ENCODE measurements around the gene NEK11.

NEK11 gene

DNA sequence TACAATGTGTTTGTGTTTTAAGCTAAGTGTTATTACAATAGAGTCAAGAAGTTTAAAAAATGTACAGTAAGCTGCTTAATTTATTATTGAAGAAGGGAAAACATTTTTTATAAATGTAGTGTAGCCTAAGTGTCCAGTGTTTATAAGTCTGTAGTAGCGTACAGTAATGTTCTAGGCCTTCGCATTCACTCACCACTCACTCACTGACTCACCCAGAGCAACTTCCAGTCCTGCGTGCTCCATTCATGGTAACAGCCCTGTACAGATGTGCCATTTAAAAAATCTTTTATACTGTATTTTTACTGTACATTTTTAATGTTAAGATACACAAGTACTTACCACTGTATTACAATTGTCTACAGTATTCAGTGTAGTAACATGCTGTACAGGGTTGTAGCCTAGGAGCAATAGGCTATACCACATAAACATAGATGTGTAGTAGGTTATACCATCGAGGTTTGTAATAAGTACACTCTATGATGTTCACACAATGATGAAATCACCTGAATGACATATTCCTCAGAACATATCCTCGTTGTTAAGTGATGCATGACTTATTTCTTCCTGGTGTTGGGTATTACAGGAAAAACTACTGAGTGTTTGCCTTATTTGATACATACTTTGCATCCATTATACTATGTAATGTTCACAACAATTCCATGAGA lies 198.3 kb downstream of the NEK11 start:
- no peak for DNase-seq (ENCODE audit: low spot score)

DNA sequence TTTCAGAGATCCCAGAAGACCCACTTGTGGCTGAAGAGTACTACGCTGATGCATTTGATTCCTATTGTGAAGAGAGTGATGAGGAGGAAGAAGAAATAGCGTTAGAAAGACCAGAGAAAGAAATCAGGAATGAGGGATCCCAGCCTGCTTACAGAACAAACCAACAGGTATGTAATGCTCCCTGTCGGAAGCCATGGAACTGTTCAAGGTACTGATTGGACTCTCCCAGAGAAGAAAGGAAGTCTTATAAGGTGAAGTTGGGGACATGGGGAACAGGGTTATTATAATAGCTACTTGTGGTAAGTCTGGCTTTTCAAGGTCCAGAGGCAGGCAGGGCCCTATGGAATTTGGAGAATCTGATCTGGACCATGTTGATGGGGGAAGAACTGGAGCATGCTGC lies 201.8 kb downstream of the NEK11 start:
- DNase-seq (ENCODE audit: low spot score), result no peak

DNA sequence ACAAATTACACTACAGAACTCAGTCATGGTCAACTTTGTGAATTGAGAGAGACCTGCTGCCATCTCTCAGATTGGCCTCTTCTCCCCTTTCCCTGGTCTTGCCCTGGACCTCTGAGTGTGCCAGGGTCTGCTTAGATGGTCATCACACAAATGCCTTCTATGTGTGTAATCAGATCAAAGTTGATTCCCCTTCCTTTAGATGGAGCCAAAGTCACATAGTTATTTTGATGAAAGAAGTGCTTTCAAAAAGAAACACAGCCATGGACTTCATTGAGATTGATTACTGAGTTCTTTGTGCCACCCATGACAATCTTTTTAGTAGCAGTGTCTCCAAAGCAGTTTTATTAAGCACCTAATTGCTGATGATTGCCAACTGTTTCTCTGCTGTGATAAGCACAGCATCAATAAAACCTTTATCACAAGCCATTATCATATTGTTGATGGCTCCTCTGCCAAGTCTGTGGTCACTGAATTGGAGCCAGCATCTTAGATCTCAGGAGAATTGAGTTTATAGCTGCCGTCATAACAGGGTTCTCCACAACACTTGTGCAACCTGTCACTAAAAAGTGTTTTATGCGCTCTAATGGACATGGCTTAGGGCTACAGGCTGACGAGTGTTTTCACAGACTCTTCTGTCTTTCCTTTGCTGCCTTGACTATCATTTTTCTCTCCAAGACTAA lies 205.2 kb downstream of the NEK11 start:
- no peak for DNase-seq (ENCODE audit: low spot score)

DNA sequence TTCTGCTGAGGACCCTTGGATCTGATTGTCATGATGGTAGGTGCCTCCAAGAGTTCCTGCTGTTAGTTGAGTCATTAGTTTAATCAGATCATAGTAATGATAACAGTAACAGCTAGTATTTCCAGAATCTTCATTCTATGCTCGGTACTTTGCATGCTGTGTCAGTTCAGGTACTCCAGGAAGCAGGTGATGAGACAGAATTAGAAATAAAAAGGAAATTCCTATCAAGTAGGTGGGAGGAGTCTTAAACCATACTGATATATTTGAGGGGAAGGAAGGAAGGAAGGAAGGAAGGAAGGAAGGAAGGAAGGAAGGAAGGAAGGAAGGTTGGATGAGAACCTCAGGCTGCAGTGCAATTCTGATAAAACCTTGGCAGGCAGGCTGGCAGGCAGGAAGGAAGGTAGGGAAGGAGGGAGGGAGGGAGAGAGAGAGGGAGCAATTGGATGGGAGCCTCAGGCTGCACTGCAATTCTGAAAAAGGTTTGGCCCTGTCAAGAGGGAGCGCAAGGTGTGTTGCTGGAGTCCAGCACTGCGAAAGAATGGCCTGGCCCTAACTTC lies 206.1 kb downstream of the NEK11 start:
- DNase-seq (ENCODE audit: low spot score), result no peak

DNA sequence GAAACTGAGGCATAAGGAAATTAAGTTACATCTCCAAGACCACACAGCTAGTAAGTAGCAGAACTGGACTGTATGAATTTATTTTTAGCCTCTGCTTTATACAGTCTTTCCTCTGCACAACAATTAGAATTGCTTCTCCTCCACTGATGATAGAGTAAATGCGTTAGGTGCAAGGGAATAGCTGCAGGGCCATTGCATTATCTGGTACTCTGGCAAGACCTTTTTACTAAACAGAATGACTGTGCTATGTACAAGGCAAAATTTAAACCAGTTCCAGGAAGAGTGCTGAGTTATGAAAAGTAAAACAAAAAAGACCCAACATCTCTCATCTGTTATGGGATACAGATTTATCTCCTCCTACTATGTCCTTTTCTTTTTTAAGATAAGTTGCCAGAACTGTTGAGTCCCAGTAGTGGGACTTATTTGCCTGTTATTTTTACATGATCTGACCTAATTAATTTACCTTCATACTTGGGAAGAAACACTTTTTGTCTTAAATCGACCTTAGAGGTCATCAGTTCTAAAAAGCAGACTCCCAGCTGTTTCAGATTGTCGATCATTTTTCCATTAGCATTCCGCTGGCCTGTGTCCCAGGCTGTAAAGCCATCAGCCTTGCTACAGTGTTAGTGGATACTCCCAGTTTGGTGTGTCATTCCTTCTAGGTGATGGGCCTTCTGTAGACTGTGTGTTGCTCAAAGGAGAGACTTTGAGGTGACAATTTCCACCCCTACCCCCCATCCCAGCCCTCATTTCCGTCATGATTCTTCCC lies 207.4 kb downstream of the NEK11 start:
- DNase-seq (ENCODE audit: low spot score), result no peak

DNA sequence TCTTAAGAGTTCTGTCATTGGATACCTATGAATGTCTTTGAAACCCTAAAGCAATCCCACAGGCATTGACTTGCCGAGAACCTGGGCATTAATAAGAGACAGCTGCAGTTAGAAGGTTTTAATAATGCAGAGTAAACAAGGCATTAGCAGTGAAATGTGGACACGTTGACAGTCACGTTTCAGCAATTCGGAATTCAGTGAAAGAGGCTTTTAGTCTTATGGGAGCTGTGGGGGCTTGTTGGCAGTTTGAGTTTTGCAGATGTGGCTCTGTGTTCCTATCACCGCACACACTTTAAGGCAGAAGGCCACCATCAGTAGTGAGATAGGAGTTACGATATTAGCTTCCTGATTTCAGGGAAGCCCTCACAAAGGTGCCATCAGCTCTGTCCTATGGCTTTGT lies 209.7 kb downstream of the NEK11 start:
- no peak for DNase-seq (ENCODE audit: low spot score)

DNA sequence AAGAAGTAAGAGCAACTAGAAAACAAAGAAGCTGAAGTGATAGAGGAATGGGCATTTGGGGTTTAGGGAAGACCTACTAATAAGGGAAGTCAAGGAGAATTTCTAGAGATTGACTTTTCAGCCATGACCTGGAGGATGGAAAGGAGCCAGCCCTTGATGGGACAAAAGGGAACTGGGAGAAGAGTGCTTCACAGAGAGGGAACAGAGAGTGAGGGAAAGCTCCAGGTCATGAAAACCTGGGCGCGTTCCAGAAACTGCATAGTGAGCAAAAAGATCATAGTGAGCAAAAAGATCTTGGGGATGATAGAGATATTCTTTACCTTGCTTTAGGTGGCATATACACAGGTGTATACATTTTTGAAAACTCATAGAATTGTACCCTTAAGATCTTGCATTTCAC lies 211.8 kb downstream of the NEK11 start:
- no peak for DNase-seq (ENCODE audit: low spot score)

DNA sequence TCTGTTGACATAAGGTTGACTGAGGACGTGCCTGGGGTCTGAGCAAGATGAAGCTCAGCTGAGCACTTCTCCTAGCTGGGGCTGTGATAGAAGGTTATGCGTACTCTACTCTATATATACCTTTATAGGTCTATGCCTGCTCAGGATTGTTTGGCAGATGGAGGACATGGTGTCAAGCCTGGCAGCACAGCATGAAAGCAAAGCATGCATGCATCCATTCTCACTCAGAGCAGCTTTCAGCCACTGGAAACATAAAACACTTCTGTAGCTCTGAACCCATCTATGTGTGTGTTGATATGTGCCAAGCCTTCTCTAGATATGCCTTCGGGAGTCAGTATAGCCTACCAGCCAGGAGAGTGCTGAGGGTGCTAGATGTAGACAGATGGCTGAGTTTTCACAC lies 212.6 kb downstream of the NEK11 start:
- no peak for DNase-seq (ENCODE audit: low spot score)

DNA sequence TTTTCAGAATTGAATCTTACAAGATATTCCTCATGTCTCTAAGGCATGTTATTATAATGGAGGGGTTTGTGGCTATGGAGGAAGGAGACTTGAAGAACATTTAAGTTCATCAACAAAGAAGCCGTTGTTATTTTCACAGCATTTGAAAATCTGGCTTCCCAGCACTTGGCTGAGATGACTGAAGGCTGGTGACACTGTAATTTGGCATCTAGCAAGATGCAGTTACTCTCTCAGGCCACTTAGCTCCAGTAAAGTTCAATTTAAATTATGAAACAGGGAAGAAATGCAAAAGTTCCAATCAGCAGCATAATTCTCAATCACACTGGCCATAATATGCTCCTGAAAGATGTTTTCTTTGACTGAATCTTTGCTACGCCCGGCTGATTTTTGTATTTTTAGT lies 215.5 kb downstream of the NEK11 start:
- no peak for DNase-seq (ENCODE audit: low spot score)

DNA sequence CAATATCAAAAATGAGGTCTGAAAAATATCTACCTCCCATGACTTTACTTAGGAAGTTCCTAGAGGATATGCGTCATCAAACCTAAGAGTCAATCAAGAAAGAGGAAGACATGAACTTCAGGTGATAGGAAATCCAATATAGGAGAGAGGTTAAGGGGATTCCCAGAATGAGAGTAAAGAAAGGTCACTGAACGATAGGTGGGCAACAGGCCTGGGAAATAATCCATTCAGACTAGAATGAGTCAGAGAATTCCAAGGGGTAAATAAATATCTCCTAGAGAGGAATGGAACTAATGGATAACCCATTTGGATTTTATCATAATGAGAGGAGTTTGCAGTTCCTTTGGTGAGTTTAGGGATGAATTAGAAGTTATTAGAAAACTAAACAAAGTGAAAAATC lies 223.8 kb downstream of the NEK11 start:
- no peak for DNase-seq (ENCODE audit: low spot score)

DNA sequence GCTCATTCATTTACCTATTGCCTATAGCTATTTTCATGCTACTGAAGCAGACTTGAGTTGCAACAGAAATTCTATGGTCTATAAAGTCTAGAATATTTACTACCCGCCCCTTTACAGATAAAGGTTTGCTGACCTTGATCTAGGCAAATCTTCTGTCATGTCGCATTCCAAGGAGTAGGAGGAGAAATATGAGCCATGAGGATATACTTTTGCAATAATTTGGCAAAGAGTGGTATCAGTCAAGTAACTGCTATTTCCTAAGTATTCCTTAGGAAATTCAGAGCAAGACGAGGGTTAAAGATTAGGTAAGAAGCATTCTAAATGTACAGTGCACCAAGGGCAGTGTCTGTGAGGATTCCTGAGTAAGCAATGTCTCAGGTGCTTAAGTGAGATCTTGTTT lies 233.8 kb downstream of the NEK11 start:
- no peak for DNase-seq (ENCODE audit: low spot score)

DNA sequence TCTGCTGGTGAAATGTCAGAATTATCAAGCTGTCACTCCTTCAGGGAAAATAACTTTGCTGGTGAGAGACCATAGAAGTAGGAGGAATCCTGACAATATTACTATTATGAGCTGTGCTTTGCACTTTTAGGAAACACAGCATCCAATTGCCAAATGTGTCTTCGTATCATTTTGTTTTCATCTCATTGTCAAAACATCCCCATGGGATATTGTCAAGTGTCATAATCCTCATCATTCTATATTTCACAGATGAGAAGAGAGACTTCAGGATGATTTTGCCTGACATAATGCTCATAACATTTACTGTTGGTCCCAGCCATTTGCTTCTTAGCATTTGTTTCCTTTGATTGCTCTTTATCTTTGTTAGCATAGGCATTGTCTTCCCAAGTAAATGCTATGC lies 234.4 kb downstream of the NEK11 start:
- no peak for DNase-seq (ENCODE audit: low spot score)

DNA sequence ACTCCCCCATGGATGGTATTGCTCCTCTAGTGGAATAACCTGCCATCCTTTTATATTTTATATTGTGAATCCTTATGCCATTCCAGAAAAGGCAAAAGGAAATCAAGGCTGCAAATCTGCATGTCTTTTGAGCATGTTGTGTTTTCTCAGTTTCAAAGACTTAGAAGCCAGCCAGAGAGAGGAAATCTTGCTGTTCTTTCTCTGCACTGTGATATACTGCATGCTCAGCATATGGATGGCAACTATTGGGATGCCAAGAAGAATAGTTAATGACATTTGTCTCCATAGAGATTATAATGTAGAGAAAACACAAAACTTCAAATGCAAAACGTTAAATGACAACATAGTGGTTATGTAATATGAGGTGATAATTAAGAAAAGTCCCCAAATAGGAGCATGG lies 248.9 kb downstream of the NEK11 start:
- no peak for DNase-seq (ENCODE audit: low spot score)

DNA sequence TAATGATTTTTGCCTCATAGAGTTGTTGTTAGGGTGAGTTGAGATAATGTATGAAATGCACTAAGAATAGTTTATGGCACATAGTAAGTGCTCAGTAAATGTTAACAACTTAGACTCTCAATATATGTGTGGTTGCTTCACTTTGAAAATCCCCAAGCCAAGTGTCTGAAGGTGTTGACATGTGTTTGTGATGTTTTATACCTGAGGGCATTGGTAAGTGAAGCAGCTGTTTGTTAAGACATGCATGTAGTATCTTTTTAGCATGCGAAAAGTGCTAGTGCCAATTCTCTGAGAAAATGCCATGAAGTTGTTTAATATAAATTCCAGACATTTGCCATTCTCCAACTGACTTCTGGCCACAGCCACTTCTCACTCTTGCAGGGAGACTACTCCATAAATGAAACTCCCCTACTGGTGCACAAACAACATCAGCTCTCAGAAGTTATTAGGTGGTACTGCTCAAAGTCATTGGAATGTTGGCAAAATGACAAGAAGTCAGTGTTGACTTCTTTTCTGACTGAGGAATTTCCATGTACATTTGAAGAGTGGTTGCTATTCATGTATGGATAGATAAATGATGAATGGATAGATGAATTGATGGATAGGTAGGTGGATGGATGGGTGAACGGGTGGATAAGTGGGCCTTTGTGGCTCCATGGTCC lies 251.3 kb downstream of the NEK11 start:
- no peak for DNase-seq (ENCODE audit: low spot score)

DNA sequence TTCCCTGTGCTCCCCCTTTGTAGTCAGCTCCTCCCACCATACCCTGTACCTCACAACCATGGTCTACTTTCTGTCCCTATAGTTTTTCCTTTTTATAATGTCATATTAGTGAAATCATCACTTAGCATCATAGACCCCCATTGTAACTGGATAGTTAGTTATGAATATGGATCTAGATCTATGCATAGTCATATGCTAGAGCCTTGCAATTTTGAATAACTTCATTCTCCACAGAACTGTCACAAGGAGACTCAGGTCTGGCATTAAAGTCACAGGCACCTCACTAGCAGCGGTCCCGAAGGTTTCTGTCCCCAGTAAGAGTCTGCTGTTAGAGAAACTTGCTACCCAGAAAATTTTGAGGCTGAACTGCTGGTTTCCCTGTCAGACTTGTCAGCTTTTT lies 252.9 kb downstream of the NEK11 start:
- no peak for DNase-seq (ENCODE audit: low spot score)

DNA sequence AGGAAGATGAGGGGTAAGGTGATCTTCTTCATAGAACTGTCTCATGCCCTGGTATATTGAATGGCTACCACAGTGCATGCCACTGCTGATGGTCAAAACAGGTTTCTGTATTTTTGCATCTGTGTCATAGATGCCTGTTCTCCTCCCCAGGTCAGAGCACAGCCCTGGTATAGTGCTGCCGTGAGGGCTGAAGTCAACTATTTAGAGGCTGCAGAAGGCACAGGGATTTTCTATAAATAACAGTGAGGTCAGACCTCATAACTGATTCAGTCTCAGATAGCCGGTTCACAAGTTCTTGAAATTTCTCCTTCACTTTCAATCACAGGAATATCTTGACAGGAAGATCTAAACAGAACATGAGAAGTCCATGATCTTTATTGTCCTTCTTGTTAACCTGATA lies 255.7 kb downstream of the NEK11 start:
- DNase-seq (ENCODE audit: low spot score), result no peak

DNA sequence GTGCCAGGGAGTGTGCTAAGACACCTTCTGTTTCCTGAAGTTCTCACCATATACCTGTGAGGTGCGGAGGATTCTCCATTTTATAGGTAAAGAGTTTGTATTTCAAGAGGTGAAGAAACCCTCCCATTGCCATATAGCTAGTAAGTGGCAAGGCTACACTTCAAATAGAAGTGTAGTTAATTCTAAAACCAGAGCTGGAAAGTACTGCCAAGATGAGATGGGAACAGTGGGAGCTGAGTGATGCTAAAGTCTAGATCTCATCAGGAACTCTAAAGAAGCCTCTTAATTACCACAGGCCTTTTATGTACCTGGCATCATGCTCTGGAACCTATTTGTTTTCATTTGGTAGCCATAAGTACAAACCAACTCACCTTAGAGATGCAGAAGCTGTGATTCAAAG lies 256.3 kb downstream of the NEK11 start:
- no peak for DNase-seq (ENCODE audit: low spot score)

DNA sequence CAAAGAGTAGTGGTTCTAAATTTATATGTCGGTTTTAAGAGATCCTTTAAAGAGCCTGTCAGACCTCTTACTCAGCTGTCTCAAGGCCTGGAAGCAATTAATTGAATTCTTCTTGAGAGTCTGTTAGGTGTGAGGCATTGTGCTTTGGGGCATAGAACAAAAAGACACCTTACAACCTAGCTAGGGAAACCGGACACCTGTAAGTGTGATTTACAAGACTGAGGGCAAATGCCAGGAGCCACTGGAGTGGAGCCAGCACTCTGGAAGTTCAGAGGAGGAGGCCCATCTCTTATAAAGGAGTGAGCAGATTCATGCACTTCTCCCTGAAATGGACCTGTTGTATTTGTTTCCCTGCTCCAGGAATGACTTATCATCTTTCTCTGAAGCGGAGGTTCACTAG lies 257.2 kb downstream of the NEK11 start:
- no peak for DNase-seq (ENCODE audit: low spot score)

DNA sequence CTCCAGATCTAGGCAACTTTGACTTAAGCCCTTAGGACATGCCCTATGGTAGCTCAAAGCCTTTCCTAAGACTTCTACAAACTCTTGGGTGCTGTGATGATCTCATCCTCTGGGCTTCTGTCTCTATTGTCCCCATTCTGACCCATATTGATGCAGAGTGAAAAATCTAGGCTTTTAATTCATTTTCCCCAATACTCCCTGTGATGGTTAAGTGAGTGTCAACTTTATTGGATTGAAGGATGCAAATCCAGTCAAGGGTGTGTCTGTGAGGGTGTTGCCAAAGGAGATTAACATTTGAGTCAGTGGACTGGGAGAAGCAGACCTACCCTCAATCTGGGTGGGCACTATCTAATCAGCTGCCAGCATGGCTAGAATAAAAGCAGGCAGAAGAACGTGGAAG lies 257.6 kb downstream of the NEK11 start:
- no peak for DNase-seq (ENCODE audit: low spot score)

DNA sequence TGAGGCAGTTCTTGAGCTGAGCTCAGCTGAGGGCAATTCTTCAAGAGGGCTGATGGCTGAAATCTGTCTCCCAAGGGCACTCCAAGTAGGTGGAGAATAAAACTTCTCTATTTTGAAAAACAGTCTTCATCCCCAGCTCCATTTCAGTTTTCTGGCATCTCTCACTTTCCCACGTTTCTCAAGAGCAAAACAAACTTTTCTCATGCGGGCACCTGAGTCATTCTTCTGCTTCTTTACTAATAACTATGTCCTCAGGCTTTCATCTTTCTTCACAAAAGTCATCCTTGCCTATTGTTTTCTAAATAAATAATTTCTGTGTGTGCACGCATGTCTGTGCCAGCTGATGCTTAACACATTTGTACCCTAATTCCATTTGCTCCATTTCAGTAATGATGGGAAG lies 258.8 kb downstream of the NEK11 start:
- no peak for DNase-seq (ENCODE audit: low spot score)

DNA sequence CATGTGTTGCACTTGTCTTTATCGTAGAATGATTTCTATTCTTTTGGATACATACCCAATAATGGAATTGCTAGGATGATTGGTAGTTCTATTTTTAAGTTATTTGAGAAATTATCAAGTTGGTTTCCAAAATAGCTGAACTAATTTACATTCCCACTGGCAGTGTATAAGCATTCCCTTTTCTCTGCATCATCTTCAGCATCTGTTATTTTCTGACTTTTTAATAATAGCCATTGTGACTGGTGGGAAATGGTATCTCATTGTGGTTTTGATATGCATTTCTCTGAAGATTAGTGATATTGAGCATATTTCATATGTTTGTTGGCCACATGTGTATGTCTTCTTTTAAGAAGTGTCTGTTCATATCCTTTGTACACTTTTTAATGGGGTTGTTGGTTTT lies 273.2 kb downstream of the NEK11 start:
- no peak for DNase-seq (ENCODE audit: low spot score)

DNA sequence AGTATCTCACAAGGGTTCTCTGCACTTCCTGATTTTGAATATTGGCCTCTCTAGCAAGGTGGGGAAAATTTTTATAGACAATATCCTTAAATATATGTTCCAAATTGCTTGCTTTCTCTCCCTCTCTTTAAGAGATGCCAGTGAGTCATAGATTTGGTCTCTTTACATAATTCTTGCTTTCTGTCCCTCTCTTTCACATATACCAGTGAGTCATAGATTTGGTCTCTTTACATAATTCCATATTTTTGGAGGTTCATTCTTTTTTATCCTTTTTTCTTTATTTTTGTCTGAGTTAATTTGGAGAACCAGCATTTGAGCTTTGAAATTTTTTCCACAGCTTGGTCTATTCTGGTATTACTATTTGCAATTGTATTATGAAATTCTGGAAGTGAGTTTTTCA lies 277.2 kb downstream of the NEK11 start:
- no peak for DNase-seq (ENCODE audit: low spot score)

DNA sequence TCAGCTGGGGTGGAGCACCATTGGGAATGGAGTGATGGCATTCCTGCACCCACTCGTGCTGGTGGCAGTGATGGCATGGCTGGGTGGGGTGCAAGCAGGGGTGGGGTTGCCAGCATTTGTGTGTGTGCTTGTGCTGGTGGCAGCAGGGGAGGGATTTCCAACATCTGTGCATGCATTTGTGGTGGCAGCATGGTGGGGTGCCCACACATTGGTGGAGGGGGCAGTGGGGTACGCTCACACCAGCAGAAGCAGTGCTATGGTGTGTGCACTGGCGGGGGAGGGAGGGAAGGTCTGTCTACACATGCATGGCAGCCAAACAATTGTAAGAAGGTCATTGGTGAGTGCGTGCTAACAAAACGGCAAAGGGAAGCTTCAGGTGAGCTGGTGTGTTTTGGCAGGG lies 278.2 kb downstream of the NEK11 start:
- DNase-seq (ENCODE audit: low spot score), result no peak
